Hematopoietic multipotent progenitor cell (in vitro differentiated cells): ENCODE results near the gene SAPCD2. TPM values are rescaled to one million over a fixed set of nuclear protein-coding genes. Genes with fewer than 3 reads are reported as not detected.

ENCODE experiments used
- DNase-seq, 3 donors: peaks; one replicate each; pipeline ENCODE4 v3.0.0-alpha.2; 2011 to 2015; ENCODE audit warnings: low read depth in 2 of 3, low spot score in 2 of 3
- total RNA-seq: library from RNA; depleted of rRNA; stranded (reverse); fragments of >200 nt; gene quantifications from one replicate; pipeline ENCODE4 v1.2.3, GENCODE V29; 2012

The SAPCD2 gene
- total RNA-seq, 1 donor: 4.8 TPM

- DNase-seq: no peak
Observed at GRCh38 chr9:137083394-137084004, 13.1 kb upstream of the SAPCD2 start.

- no peak for DNase-seq
Observed at GRCh38 chr9:137082925-137083290, 12.6 kb upstream of the SAPCD2 start.

GRCh38 chr9:137082222-137082924, 12.0 kb upstream of the SAPCD2 start:
- no peak for DNase-seq

- DNase-seq: no peak
Observed at GRCh38 chr9:137080260-137081122, 10.1 kb upstream of the SAPCD2 start.

- no peak for DNase-seq
Observed at GRCh38 chr9:137079401-137079787, 9.0 kb upstream of the SAPCD2 start.

DNA sequence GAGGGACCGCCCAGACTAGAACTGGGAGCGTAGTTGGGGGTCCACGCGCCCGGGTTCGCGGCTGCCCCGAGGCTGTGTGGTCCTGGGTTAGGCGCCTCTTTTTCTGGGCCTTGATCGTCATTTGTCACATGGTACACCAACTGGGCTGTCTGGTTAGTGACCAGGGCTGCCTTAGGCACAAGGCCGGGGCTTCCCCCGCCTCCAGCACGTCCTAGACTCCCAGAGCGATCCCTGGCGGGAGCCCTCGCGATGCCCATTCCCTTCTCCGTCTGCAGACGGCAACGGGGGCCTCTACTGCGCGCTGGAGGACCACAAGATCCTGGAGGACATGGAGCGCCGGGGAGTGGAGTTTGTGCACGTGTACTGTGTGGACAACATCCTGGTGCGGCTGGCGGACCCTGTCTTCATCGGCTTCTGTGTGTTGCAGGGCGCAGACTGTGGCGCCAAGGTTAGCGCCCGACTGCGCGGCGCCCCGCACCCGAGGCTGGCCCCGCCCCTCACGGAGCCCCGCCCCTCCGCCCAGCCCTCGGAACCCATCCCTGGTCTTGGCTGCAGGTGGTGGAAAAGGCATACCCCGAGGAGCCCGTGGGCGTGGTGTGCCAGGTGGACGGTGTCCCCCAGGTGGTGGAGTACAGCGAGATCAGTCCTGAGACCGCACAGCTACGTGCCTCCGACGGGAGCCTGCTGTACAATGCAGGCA, 8.5 kb upstream of the SAPCD2 start:
- DNase-seq: no peak

DNA sequence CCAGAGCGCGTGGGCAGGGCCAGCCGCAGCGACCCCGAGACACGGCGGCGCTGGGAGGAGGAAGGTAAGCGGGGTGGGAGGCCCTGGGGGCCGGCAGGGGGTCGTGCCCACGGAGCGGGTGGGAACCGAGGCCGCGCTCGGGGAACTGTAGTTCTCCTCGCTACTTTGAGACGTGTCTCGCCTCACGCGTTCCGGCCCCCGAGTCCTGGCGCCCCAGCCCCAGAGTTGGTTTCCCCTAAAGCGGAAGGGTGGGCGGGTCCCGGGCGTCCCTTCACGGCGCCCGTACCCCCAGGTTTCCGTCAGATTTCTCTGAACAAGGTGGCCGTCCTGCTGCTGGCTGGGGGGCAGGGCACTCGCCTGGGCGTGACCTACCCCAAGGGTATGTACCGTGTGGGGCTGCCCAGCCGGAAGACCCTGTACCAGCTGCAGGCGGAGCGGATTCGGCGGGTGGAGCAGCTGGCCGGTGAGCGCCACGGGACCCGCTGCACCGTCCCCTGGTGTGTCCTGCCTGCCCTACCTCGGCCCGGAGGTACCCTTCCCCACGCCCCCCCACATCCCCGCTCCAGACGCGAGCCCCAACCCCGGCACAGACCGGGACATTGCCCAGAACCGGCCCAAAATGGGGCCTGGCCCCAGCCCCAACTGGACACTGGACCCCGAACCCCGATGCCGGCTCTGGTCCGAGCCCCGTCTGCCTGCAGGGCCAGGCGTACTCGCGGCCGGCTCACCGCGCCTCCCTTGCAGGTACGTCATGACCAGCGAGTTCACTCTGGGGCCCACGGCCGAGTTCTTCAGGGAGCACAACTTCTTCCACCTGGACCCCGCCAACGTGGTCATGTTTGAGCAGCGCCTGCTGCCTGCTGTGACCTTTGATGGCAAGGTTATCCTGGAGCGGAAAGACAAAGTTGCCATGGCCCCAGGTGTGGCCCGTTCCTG, 7.7 kb upstream of the SAPCD2 start:
- DNase-seq: peak in 1 of 3 donors; percentile 46

- DNase-seq: peak in 1 of 3 donors; percentile 62
Observed at GRCh38 chr9:137077010-137077747, 6.8 kb upstream of the SAPCD2 start, which contains the start of gene UAP1L1. TSS of gene UAP1L1 (plus strand) at chr9:137077517. CDS start at chr9:137077533, 16 bp downstream.

- DNase-seq: no peak
Observed at GRCh38 chr9:137076636-137077009, 6.3 kb upstream of the SAPCD2 start.

GRCh38 chr9:137075275-137075775, 5.0 kb upstream of the SAPCD2 start:
- DNase-seq: no peak

DNA sequence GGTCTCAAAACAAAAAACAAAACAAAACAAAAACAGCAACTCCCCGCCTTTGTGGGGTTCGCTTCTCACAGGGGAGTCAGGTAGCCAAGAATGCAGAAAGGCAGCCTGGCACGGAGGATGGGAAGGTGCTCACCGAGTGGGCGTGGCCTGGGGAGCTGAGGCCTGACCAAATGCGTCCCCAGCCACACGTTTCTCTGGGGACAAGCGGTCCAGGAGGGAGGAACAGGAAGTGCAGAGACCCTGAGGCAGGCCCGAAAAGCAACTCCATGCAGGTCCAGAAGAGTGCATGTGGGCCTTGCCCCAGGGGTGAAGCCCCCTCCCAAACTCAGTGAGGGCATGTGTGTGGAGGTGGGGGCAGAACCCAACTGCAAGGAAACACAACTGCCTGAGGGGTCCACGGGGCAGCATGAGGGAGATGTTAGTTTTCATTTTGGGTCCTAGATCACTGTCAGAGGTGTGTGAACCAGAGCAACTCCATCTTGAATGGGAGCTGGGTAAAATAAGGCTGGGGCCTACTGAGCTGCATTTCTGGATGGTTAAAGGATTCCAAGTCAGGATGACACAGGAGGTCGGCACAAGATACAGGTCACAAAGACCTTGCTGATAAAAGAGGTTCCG, 4.4 kb upstream of the SAPCD2 start:
- no peak for DNase-seq

DNA sequence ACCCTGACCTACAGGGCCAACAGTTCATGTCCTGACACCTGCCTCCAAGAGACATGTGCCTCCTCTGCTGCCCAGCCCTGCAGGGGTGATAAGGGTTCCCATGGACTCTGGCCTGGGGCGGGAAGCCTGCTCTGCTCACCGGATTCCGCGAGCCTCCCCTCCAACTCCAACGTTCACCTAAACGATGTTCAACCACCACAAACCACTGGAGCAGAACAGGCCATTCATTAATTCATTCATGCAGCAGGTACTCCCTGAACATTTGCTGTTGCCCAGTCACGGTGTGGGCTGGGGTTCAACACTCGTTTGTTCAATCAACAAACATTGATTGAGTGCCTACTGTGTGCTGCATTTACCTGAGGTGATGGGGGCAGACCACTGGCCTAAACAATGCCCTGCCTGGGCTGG, 3.6 kb upstream of the SAPCD2 start:
- no peak for DNase-seq

DNA sequence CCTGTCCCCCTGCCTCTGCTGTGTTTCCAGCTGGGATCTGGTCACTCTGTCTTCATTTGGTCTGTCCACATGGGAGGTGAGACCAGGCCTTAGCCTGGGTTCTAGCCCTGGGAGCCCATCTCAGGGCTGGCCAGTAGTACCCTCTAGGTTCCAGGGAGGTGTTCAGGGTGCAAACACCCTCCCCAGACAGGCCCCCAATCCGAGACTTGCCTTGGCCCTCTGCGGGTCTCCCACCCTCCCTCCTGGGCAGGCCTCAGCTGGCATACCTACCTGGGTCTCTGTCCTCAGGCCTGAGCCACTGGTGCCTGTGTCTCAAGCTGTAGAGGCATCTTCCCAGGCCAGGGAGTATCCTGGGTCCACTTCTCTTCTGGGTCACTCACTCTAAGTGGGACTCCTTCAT, 925 bp upstream of the SAPCD2 start:
- no peak for DNase-seq

DNA sequence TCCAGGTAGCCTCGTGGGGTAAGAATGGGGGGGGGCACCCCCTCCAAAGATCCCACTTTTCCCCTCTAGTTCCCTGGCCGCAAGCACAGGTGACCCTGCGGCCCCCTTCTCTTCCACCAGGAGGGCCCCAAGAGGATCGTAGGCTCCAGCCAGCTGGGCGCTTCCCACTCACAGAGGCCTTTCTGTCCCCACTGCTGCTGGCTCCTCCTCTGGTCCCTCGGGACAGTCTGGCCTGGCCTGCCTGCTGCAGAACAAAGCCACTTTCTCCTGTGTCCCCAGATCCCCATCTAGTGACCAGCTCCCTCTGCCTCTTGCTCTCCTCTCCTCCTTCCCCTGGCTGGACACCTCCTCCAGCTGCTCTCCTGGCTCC, 534 bp upstream of the SAPCD2 start:
- no peak for DNase-seq

DNA sequence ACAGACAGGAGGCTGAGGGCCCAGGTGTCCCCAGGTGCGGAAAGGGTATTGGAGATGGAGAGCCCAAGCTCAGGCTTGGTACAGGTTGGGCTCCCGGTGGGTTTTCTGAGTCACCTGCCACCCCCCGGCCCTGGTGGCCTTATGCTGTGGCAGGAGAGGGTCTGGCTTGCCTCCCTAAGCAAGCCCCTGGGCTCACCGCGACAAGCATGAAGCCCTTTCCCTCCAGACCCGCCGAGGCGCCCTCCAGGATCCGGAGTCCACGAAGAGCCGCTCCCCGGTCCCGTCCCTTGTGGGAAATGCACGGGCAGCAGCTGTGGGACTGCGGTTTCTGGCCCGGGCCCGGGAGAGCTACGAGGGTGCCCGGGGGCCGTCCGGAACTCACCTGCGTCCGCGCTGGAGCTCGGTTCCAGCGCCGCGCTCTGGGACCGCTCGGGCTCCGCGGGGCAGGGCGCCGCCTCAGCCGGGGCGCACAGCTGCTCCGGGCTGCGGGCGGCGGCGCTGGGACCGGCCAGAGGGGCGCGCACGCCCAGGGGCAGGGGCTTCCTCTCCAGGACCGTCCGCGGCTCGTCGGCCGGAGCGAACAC, 757 bp downstream of the SAPCD2 start:
- no peak for DNase-seq

DNA sequence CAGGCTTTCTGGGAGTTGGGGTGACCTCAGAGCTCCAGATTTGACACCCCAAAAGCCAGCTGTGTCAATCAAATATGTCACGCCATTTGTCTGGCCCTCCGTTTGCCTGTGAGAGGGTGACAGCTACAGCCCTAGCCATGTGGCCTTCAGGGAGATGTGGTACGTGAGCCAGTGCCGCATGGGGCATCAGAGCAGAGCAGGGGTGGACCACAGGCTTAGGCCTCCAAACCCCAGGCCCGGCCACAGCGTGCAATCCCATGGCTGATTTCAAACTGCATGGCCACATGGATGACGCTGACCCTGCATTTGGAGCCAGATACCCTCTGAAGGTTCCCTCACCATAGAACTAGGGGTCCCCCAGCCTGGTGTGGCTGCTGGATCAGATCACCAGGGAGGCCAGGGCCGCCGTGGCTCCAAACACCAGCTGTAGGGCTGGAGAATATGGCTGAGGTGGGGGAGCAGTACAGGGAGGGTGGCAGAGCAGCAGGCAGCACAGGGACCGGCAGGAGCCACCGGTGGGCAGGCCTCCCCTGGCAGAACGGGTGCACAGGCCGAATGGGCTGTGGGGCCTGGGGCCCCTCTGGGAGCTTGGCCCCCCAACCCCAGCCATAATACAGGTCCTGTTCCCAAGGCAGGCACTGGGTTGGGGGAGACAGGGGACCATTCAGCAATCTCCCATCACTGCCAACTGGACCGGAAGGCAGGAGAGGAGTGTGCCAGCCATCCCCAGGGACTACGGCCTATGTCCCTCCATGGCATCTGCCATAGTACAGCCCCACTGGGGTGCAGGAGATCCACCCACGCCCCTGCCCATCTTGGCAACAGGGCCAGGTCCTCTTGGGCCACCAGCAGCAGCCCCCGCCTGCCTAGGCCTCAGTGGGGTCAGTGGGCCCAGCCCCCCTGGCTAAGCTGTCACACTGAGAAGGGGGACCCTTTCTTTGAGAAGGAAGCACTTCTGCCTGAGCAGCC, 1.5 kb downstream of the SAPCD2 start:
- no peak for DNase-seq

GRCh38 chr9:137067860-137068538, 2.4 kb downstream of the SAPCD2 start:
- DNase-seq: peak; percentile 81 to 93 (median 89)
